Natural killer cell (primary cell): ENCODE data around the gene PTMA. TPM values are rescaled to one million over a fixed set of nuclear protein-coding genes. Genes with fewer than 3 reads are reported as not detected.

Experiments
- ATAC-seq, 3 donors: fragments of 150-1000 bp in 2 of 3; fragments of 200-7000 bp in 1 of 3; cut with Tn5 transposase; 1 replicate in 1 of 3; 2 replicates in 2 of 3; pipeline ENCODE4 v1.10.0; 2021; ENCODE audit warnings: mild to moderate bottlenecking in 2 of 3, moderate library complexity in 2 of 3
- DNase-seq, 2 donors: peaks; one replicate each; pipeline versions ENCODE4 v3.0.0 to v3.0.0-alpha.2; 2013 to 2021; ENCODE audit warnings: mixed read lengths in 1 of 2
- H3K27ac ChIP-seq: one replicate; pipeline ENCODE4 v1.5.1; 2013; ENCODE audit warnings: mild to moderate bottlenecking, low read length
- H3K27me3 ChIP-seq: one replicate; pipeline ENCODE4 v1.6.1; 2013; ENCODE audit warnings: low read length; ENCODE audit not compliant: control insufficient read depth, insufficient read depth
- H3K36me3 ChIP-seq: one replicate; pipeline ENCODE4 v1.6.1; 2013; ENCODE audit warnings: low read length; ENCODE audit not compliant: control insufficient read depth, insufficient read depth
- H3K4me1 ChIP-seq: one replicate; pipeline ENCODE4 v1.6.1; 2013; ENCODE audit warnings: low read length; ENCODE audit not compliant: control insufficient read depth, insufficient read depth
- H3K4me3 ChIP-seq: one replicate; pipeline ENCODE4 v1.5.1; 2013; ENCODE audit warnings: low read length
- H3K9me3 ChIP-seq: one replicate; pipeline ENCODE4 v1.6.1; 2013; ENCODE audit warnings: low read length; ENCODE audit not compliant: control insufficient read depth, insufficient read depth
- H3K27ac Mint-ChIP-seq, 2 donors: one replicate each; pipeline ENCODE4 v1.8.0; 2022; ENCODE audit warnings: mild to moderate bottlenecking in 2 of 2, mixed read lengths in 2 of 2, moderate library complexity in 1 of 2
- H3K27me3 Mint-ChIP-seq, 2 donors: one replicate each; pipeline ENCODE4 v1.8.0; 2022; ENCODE audit warnings: low read depth in 2 of 2, mixed read lengths in 2 of 2
- H3K36me3 Mint-ChIP-seq: one replicate; pipeline ENCODE4 v1.8.0; 2022; ENCODE audit warnings: mixed read lengths
- H3K4me1 Mint-ChIP-seq, 2 donors: one replicate each; pipeline ENCODE4 v1.8.0; 2022; ENCODE audit warnings: mixed read lengths in 2 of 2
- H3K4me3 Mint-ChIP-seq: one replicate; pipeline ENCODE4 v1.8.0; 2022; ENCODE audit warnings: mild to moderate bottlenecking, moderate library complexity, mixed read lengths
- H3K9me3 Mint-ChIP-seq, 2 donors: one replicate each; pipeline ENCODE4 v1.8.0; 2022; ENCODE audit warnings: mixed read lengths in 2 of 2
- WGBS: methylation state at CpG from one replicate; pipeline ENCODE4 v1.1.7; 2013; ENCODE audit warnings: missing lambda C conversion rate; ENCODE audit not compliant: insufficient coverage; 5-methylcytosine and 5-hydroxymethylcytosine counted together
- intact Hi-C: fragments of 100-400 bp; cut with micrococcal nuclease; formaldehyde crosslinking; loops from one replicate; pipeline ENCODE4 v1.14.2; 2022
- total RNA-seq, 4 donors: library from RNA; stranded (reverse); fragments of 120-200 nt in 1 of 4; gene quantifications; one replicate each; pipeline versions ENCODE4 v1.2.3 to v1.2.4, GENCODE V29; 2013 to 2022
- TF ChIP-seq, protein P1 (sequence below): fragments of 200-600 bp; IDR thresholded peaks from one replicate; pipeline ENCODE4 v1.8.0; 2022; ENCODE audit warnings: antibody characterized with exemption

PTMA gene
- total RNA-seq, 3 donors from 2014 or later (not counting 1 experiment from before 2014, with no cell fraction given) = 1,245 to 1,643 (median 1,314) TPM

DNA sequence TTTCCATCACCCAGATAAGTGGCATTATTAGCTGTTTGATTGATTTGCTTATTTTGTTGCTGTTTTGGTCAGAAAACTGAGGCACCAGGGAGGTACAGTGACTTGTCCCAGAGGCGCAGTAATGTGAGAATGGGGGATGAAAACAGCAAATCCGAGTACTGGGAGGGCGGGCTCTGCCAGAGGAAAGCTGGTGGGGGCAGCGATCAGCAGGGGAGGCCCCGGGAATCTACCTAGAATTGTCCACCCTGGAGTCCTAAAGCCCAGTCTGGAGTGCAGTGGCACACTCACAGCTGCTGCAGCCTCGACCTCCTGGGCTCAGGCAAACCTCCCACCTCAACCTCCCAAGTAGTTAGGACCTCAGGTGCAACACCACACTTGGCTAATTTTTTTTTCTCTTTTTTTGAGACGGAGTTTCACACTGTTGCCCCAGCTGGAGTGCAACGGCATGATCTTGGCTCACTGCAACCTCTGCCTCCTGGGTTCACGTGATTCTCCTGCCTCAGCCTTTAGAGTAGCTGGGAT lies 17.0 kb upstream of the PTMA start:
- WGBS = 83% methylated on average over 9 of the region's 9 CpGs
- intact Hi-C loops = no loop called here
- Histone ChIP-seq H3K27me3 (no peaks in the 10 kb centered on the region), H3K9me3 (no peaks in the 10 kb centered on the region), H3K4me1 (peaks cover 7% of the 10 kb centered on the region), H3K27ac (no peak overlapping the region), H3K36me3 (no peaks in the 10 kb centered on the region), H3K4me3 (no peak overlapping the region)
- TF ChIP-seq, protein P1, sequence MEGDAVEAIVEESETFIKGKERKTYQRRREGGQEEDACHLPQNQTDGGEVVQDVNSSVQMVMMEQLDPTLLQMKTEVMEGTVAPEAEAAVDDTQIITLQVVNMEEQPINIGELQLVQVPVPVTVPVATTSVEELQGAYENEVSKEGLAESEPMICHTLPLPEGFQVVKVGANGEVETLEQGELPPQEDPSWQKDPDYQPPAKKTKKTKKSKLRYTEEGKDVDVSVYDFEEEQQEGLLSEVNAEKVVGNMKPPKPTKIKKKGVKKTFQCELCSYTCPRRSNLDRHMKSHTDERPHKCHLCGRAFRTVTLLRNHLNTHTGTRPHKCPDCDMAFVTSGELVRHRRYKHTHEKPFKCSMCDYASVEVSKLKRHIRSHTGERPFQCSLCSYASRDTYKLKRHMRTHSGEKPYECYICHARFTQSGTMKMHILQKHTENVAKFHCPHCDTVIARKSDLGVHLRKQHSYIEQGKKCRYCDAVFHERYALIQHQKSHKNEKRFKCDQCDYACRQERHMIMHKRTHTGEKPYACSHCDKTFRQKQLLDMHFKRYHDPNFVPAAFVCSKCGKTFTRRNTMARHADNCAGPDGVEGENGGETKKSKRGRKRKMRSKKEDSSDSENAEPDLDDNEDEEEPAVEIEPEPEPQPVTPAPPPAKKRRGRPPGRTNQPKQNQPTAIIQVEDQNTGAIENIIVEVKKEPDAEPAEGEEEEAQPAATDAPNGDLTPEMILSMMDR = no peak
- no peak overlapping the region for H3K4me3 Mint-ChIP-seq
- H3K4me1 Mint-ChIP-seq = peaks cover 0 to 6% of the 10 kb centered on the region in 2 donors
- no peak for ATAC-seq
- DNase-seq = no peak
- H3K9me3 Mint-ChIP-seq = no peaks in the 10 kb centered on the region
- no peaks in the 10 kb centered on the region for H3K36me3 Mint-ChIP-seq
- H3K27ac Mint-ChIP-seq = no peak overlapping the region
- H3K27me3 Mint-ChIP-seq = no peaks in the 10 kb centered on the region

DNA sequence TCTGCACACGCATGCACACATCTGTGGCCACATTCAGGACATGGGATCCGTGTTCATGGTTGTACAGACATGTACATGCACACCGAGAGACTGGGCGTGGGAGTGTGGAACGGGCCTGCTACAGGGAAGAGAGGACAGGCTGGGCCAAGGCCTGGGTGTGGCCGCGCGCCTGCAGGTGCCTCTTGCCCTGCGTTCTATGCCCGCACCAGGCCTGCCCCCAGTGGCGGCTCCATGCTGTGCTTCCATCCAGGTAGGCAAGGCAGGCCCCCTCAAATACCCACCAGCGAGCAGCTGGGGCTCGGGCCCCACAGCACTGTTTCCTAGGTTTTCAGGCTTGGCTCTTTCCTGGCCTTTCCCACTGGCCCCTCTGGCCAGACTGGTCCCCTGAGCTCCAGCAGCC lies 15.5 kb upstream of the PTMA start:
- DNase-seq (no peak), ATAC-seq (no peak)

DNA sequence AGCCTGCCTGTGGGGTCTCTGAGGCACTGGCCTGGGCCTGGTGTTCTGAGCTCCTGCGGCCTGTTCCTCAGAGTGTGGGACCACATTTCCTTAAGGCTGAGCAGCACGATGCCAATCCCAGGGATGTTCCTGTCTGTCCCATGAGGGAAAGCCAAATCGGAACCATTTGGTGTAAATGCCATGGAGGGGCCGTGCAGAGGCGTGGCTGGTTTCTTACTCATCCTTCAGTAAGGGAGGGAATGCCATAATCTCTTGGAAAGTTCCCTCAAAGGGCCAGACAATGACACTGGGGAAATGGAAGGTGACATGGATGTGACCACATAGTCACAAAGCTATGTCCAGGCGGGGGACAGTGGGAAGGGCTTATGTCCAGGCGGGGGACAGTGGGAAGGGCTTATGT lies 14.4 kb upstream of the PTMA start:
- no peaks in the 10 kb centered on the region for H3K27me3 ChIP-seq
- no peak overlapping the region for H3K27ac ChIP-seq
- Mint-ChIP-seq H3K4me1 (no peaks in the 10 kb centered on the region), H3K9me3 (no peaks in the 10 kb centered on the region), H3K4me3 (no peak overlapping the region), H3K36me3 (no peaks in the 10 kb centered on the region), H3K27ac (no peak overlapping the region), H3K27me3 (no peaks in the 10 kb centered on the region)
- no peak for DNase-seq
- no peak for ATAC-seq
- intact Hi-C loops = no loop called here
- no peaks in the 10 kb centered on the region for H3K36me3 ChIP-seq
- H3K4me1 ChIP-seq = no peaks in the 10 kb centered on the region
- no peaks in the 10 kb centered on the region for H3K9me3 ChIP-seq
- 93% methylated on average over 7 of the region's 7 CpGs for WGBS
- no peak overlapping the region for H3K4me3 ChIP-seq
- TF ChIP-seq, protein P1 = no peak

More for the DNA sequence above, 15.5 kb upstream of the PTMA start:
- TF ChIP-seq, protein P1 = no peak
- H3K36me3 Mint-ChIP-seq = no peaks in the 10 kb centered on the region
- no peaks in the 10 kb centered on the region for H3K9me3 Mint-ChIP-seq
- H3K36me3 ChIP-seq = no peaks in the 10 kb centered on the region
- H3K4me1 ChIP-seq = no peaks in the 10 kb centered on the region
- H3K4me3 ChIP-seq = no peak overlapping the region
- H3K27me3 ChIP-seq = no peaks in the 10 kb centered on the region
- H3K27ac Mint-ChIP-seq = no peak overlapping the region
- no peak overlapping the region for H3K27ac ChIP-seq
- no peaks in the 10 kb centered on the region for H3K4me1 Mint-ChIP-seq
- H3K27me3 Mint-ChIP-seq = no peaks in the 10 kb centered on the region
- intact Hi-C loops = no loop called here
- WGBS = 97% methylated on average over 13 of the region's 13 CpGs
- no peak overlapping the region for H3K4me3 Mint-ChIP-seq
- H3K9me3 ChIP-seq = no peaks in the 10 kb centered on the region

DNA sequence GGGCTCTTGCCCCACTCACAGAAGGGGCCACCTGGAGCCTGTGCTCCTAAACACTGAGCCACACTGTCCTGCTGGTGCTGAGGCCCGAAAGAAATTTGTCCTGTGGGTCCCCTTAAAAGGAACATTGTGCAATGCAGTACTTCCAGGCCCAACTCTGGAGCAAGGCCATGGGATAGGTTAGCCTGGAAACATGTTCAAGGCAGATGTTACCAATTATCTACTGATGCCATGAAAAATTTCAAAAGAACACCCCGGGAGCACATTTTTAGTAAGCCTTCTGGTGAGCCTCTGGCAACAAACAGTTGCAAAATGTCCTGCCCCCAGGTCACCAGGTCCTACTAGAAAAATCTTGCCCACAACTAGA lies 12.3 kb upstream of the PTMA start:
- no peaks in the 10 kb centered on the region for H3K9me3 ChIP-seq

More for the DNA sequence above, 12.3 kb upstream of the PTMA start:
- no peak for ATAC-seq
- Histone ChIP-seq H3K4me1 (no peaks in the 10 kb centered on the region), H3K27ac (no peak overlapping the region), H3K27me3 (no peaks in the 10 kb centered on the region), H3K36me3 (no peaks in the 10 kb centered on the region), H3K4me3 (no peak overlapping the region)
- intact Hi-C loops = no loop called here
- Mint-ChIP-seq H3K27me3 (no peaks in the 10 kb centered on the region), H3K9me3 (no peaks in the 10 kb centered on the region), H3K4me3 (no peak overlapping the region), H3K27ac (no peak overlapping the region), H3K4me1 (no peaks in the 10 kb centered on the region), H3K36me3 (no peaks in the 10 kb centered on the region)
- 94% methylated on average over 2 of the region's 2 CpGs for WGBS
- no peak for DNase-seq
- TF ChIP-seq, protein P1 = no peak
